ENCODE results near the gene C2orf69.
"Not testable (repeated sequence)": the region's sequence is repeated elsewhere in the genome, so short reads cannot be mapped to it uniquely, and the experiment has no call there.

C2orf69 gene

GRCh38 chr2:199911877-199912161, 726 bp downstream of the C2orf69 start:
- TF ChIP-seq CTCF (conservative IDR thresholded peaks at IDR 0.05; ENCODE audit: control insufficient read depth, insufficient read depth, low read depth, low read length), result no peak
- DNase-seq (ENCODE audit: low read depth), result no peak
- H3K4me3 ChIP-seq (ENCODE audit: control insufficient read depth, low read depth, low read length), result peak overlapping the region; percentile 87

- H3K4me3 ChIP-seq (ENCODE audit: control insufficient read depth, low read depth, low read length), result peak overlapping the region; percentile 87
- DNase-seq (ENCODE audit: low read depth), result not testable (repeated sequence)
Observed at GRCh38 chr2:199912553-199913114, 1.5 kb downstream of the C2orf69 start.

GRCh38 chr2:199914372-199914958, 3.4 kb downstream of the C2orf69 start:
- TF ChIP-seq CTCF (conservative IDR thresholded peaks at IDR 0.05; ENCODE audit: control insufficient read depth, insufficient read depth, low read depth, low read length), result no peak
- no peak for DNase-seq (ENCODE audit: low read depth)

GRCh38 chr2:199916980-199917379, 5.9 kb downstream of the C2orf69 start:
- no peak for TF ChIP-seq CTCF (conservative IDR thresholded peaks at IDR 0.05; ENCODE audit: control insufficient read depth, insufficient read depth, low read depth, low read length)
- no peak for DNase-seq (ENCODE audit: low read depth)
- H3K4me3 ChIP-seq (ENCODE audit: control insufficient read depth, low read depth, low read length), result no peak overlapping the region

More at GRCh38 chr2:199914372-199914958, 3.4 kb downstream of the C2orf69 start:
- no peak overlapping the region for H3K4me3 ChIP-seq (ENCODE audit: control insufficient read depth, low read depth, low read length)

- DNase-seq (ENCODE audit: low read depth), result peak; percentile 30
- no peak for TF ChIP-seq CTCF (conservative IDR thresholded peaks at IDR 0.05; ENCODE audit: control insufficient read depth, insufficient read depth, low read depth, low read length)
- H3K4me3 ChIP-seq (ENCODE audit: control insufficient read depth, low read depth, low read length), result no peak overlapping the region
Observed at GRCh38 chr2:199922856-199923255, 11.8 kb downstream of the C2orf69 start.

- DNase-seq (ENCODE audit: low read depth), result no peak
Observed at GRCh38 chr2:199923924-199924323, 12.8 kb downstream of the C2orf69 start.

GRCh38 chr2:199926806-199927205, 15.7 kb downstream of the C2orf69 start:
- no peak for TF ChIP-seq CTCF (conservative IDR thresholded peaks at IDR 0.05; ENCODE audit: control insufficient read depth, insufficient read depth, low read depth, low read length)
- DNase-seq (ENCODE audit: low read depth), result no peak
- no peak overlapping the region for H3K4me3 ChIP-seq (ENCODE audit: control insufficient read depth, low read depth, low read length)

More at GRCh38 chr2:199923924-199924323, 12.8 kb downstream of the C2orf69 start:
- no peak overlapping the region for H3K4me3 ChIP-seq (ENCODE audit: control insufficient read depth, low read depth, low read length)
- TF ChIP-seq CTCF (conservative IDR thresholded peaks at IDR 0.05; ENCODE audit: control insufficient read depth, insufficient read depth, low read depth, low read length), result no peak
